GM21390 (cell line): ENCODE data around the gene BEST1.
A peak's percentile ranks its signal among the peaks of the same experiment; 100 is the strongest.
"Not testable (repeated sequence)": the region's sequence is repeated elsewhere in the genome, so short reads cannot be mapped to it uniquely, and the experiment has no call there.

ENCODE experiments used
- ATAC-seq: cut with Tn5 transposase; IDR thresholded peaks from one replicate; pipeline ENCODE4 v1.9.1; 2021; ENCODE audit not compliant: unreplicated experiment

The BEST1 gene

DNA sequence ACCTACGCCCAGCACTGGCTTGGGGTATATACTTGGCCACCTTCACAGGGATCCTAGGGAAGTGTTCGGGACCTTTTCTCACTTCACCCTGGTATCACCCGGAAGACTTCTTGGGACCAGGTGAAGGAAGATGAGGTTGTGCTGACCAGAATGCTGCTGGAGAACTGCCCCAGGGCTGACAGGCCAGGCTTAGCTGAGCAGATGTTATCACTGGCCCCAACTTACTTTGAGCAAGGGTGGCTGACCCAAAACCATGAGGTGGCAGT is 12.8 kb downstream of the BEST1 start:
- no peak for ATAC-seq

DNA sequence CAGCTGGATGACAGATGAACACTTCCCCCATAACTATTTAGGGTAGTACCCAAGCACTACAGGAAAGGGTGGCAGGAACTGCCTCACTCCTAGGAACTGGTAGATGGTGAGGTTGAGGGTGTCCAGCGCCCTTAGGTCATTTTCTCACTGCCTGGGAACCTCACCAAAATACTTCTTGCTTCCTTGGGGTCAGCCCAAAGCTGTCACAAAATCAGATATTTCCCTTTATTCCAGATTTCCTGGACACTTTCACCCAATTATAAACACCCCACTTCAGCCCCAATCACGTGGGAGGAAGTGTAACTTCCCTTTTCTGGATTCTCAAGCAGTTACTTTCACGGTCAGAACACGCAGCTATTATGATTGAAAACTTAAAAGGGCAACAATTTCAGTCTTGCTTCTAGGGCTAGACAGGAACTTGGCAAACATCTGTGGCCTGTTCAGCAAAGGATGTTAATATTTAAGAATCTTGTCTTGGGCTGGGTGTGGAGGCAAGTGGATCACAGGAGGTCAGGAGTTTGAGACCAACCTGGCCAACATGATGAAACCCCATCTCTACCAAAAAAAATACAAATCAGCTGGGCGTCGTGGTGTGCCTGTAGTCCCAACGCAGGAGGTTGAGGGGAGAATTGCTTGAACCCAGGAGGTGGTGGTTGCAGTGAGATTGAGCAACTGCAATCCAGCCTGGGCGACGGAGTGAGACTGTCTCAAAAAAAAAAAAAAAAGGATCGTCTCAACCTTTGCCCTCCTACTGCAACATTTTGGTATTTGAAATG is 13.3 kb downstream of the BEST1 start:
- peak; percentile 19 for ATAC-seq

DNA sequence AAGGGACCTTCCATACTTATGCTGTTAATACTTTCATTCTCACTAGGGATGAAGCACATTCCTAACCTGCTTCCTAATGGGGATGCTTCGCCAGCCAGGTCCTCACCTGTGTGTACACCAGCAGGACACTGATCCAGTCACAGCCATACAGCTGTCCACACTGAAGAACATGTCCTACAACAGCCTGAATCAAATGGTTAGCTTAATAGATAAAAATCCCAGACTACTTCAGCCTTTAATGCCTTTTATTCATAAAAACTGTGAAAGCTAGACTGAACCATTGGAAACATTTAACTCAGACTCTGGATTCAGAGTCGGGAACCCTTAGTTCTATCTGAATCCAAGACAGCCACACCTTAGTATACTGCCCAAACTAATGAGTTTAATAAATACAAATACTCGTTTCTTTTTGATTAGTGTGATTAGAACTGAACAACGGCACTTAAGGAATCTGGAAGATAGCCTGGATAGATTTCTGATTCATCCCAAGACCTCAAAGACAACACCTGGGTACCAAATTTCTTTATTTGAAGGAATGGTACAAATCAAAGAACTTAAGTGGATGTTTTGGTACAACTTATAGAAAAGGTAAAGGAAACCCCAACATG is 14.0 kb downstream of the BEST1 start:
- no peak for ATAC-seq

DNA sequence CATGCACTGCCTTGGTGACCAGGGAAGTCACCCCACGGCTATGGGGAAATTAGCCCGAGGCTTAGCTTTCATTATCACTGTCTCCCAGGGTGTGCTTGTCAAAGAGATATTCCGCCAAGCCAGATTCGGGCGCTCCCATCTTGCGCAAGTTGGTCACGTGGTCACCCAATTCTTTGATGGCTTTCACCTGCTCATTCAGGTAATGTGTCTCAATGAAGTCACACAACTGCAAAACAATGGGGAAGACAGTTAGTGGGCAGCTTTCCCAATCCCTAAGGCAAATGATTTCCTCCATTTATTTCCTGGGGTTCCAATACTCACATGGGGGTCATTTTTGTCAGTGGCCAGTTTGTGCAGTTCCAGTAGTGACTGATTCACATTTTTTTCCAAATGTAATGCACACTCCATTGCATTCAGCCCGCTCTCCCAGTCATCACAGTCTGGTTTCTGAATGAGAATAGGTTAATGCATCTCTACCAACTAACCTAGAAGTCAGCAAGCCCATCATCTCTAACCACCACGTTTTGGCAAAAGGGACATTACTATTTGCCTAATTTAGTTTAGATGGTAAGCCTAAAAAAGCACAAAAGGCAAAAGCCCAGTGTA is 14.6 kb downstream of the BEST1 start:
- ATAC-seq = not testable (repeated sequence)

DNA sequence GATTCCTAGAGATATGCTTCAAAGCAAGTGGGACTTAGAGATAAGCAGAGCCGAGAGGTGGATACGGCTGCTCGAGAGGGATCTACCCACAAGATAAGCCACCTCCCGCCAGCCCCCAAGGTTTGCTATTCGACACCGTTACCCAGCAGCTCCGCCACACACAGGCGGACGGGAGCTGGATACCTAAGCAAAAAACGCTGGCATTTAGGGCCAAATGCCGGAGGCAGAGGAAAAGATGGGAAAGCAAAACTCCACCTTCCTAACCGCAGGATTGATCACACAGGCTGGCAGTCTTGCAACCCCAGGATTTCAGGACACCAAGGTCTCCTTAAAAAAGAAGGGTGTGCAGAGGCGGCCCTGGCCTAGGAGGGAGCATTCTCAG is 16.6 kb downstream of the BEST1 start:
- ATAC-seq = no peak

DNA sequence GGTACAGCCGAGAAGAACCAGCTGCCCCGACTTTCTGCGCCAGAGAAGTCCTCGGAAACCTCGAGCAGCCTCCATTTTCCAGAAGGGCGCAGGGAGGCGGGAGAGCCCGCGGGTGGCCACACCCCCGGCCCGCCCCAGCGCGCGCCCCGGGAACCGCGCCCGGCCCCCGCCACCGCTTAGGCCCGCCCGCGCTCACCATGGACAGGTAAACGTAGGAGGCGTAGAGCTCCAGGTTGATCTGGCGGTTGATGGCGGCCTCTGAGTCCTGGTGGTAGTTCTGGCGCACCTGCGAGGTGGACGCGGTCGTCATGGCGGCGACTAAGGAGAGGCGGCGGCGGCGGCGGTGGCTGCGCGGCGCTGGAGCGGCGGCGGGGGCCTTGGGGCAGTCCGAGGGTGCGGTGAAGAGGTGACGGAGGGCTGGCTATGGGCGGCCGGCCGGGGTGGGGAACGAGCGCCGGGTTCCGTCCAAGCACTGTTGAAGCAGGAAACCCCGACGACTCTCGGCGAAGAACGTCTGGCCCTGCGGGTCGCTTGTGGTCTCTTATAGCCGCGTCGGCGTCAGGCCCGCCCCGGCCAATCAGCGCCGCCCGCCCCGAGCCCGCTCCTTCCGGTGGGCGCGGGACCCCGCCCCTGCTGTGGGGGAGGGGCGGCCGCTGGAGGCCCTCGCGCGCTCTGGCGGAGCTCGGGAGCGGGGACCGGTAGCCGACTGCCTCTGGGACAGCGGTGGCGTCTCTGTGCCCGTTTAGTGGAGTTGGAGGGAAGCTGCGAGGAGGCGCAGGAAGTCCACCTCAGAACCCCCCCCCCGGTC is 17.2 kb downstream of the BEST1 start, which contains the start of gene FTH1:
Gene FTH1, minus strand, starts transcription at position 519 of the 808 bp plus-strand sequence. Its CDS starts 209 bp downstream, at position 310.
- ATAC-seq = peak; percentile 42

DNA sequence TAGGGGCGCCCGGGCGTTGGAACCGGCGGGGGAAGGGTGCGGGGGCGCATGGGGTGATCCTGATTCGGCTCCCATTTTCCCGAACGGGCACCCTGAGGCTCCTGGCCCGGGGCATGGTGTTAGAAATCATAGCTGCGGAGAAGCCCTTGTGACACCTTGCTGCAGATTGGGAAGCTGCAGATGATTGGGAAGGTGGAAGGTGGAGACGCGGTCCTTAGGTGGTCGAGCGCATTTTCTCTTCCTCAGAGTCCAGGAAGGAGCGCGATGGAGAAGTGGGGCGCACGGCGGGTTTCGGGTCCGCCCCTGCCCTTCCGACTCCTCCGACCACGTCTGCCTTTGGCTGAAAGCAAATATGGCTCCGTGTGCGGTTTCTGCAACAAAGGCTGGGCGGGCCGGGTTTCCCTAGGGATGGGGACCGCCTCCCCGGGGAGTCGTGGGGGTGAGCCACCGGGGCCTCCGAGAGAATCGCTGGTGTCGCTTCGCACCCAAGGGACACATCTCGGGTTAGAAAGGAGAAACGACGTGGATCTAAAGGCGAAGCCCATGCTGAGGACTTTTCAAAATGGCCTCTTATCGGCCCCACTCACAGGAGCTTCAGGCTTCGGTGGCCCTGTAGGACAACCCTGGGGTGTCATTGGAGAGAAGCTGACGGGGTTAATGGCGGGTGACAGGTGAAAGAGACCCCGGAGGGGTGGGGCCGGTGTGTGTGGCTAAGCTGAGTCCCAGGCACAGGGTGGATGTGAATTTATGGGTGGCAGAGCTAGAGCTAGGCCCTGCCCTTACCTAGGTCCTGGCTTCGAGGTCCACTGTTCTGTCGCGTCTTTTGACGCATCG is 18.0 kb downstream of the BEST1 start:
- no peak for ATAC-seq

DNA sequence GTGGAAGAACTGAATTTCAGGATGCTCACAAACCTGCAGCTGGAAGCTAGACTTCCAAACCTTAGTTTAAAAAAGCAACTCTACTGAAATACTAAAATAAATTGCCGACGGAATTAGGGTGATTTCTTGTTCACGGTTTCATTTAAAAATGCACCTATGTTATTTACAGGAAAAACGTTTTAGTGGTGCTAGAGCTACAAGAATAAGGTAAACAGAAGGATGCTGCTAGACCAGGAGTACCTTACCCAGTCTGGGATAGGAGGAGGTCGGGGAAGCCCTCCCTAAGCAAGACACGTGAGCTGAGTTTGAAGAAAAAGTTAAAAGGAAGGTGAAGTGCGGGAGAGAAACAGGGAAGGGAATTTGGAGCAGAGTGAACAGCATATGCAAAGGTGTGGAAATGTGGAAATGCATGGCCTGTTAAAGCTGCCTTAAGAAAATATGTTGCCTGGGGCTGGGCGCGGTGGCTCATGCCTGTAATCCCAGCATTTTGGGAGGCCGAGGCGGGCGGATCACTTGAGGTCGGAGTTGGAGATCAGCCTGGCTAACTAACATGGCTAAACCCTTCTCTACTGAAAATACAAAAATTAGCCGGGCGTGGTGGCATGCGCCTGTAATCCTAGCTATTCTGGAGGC is 18.7 kb downstream of the BEST1 start:
- ATAC-seq = no peak

DNA sequence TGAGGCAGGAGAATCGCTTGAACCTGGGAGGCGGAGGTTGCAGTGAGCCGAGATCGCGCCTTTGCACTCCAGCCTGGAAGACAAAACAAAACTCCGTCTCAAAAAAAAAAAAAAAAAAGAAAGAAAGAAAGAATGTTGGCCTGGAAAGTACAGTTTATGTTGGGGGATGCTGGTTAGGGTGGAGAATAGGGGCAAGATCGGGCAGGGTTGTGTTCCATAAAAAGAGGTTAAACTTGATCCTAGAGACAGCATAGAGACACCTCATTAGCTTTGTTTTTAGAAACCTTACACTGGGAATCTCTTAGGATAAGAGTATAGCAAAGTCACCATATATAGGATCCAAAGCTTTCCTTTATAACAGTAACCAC is 19.2 kb downstream of the BEST1 start:
- no peak for ATAC-seq

DNA sequence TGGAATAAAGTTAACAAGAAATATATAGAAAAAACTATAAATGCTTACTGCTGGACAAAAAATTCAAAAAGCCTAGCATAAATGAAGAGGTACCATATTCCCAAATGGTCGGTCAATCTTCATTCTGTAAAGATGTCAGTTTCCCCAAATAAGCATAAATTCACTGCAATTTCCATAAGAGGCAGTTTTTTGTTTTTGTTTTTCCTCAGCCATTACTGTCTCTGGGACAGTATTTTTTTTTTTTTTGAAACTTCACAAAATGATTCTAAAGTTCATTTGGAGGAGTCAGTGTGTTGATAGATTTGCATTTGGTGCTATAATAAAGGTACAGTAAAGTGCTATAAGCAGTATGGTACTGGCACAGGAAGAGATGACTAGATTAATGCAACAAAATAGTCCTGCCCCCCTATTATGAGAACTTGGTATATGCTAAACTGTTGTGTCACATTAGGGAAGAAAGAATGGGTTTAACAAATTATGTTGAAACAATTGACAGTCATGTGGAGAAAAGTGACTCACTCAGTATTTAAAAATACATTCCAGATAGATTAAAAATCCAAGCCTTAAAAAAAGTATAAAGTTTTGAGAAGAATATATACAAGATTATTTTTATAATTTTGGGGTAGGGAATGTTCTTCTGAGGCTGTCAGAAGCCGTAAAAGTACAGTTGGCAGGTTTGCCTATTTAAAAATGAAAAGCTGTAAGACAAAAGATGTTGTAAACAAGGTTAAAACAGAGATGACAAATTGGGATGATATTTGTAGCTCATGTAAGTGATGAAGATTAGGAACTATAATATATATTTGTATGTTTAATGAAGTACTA is 19.9 kb downstream of the BEST1 start:
- ATAC-seq = no peak

DNA sequence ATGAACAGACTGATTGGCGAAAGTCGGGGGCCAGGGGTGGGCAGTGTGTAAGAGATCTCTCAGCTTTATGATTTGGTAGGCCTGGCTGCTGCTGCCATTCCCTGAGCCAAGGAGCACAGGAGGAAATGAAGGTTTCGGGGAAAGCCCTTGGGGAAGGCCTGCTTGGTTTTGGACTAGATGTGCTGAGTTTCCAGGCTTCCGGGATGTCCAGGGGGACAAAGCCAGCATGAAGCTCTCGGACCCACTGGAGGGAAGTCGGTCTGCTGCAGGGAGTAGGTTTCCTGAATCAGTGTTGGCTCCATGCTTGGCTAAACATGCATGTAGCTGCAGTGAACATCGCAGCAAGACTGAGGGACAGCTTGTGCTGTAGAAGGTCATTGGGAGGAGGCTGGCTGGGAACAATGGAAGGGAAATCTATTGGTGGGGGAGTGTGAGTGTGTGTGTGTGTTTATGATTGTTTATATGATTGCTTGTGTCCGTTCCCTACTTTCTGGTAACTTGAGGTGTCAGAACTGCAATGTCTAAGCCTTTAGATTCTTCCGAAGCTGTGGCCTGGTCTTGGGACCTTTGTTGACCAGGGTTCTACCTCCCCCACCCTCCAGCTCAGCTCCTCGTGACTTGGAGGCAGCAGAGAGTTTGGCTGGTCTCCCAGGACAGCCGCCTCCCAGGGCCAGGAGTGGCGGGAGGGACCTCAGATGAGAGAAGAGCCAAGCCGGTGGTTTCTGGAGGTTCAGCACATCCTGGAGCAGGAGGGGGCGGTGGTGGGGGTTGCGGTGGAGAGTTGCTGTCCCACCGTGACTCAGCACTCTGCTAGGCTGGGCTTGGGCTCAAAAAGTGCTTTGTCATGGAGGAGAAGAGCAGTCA is 21.3 kb downstream of the BEST1 start:
- ATAC-seq = no peak

DNA sequence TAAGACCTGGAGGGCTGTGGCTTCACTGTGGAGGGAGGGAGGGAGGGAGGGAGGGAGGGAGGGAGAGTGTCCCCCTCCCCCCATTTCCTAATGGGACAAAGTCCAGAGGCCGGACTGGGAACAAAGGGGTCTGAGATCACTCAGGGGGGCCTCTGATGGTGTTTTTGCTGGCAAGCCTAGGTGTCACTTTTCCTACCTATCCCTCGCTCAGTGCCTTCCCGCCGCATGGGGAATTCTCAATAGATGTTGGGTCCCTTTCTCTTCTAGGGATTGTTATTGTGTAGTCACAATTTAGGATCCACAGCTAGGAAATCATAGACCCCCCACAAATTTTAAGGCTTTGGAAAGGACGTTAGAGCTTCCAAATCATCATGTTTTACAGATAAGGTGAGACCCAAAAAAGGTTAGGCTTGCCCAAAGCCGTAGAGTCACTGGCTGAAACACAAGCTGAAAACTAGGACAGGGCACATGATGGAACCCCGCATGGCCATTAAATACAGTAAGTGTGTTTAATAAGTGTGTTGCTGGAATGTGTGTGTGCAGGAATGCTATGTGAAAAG is 22.0 kb downstream of the BEST1 start:
- ATAC-seq = no peak

DNA sequence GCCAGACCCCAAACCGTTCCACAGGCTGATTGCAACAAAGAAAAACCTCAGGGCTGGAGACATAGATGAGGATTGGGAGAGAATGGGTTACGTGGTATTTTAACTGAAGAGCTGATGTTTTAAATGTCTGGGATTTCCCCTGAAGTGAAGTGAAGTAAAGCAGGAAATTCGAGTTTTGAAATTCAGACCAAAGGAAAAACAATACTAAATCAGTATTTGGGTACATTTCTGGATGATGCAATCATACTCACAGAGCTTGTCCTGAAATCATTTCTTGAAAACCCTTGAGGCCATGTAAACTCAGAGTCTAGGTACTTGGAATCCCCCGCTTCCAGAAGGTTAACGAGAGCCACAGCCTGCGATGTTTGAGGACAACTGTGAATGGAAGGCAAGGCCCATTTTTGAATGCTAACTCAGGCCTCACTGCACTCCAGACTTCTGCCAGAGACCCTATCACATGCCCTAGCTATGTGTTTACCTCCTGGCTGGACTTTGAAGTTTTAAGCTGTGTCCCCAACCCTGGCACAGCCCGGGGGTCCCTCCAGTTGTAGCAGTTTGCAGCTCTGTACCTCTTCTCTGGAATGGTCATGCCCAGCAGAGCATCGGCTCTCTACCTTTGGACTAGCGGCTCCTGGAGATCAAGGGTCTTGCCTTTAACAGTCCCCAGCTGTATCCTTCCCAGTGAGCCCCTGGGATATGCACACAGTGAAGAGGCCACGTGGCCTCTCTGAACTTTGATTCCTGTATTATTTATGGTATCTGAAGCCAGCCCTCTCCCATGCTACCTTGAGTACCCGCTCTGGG is 22.7 kb downstream of the BEST1 start:
- ATAC-seq = no peak

DNA sequence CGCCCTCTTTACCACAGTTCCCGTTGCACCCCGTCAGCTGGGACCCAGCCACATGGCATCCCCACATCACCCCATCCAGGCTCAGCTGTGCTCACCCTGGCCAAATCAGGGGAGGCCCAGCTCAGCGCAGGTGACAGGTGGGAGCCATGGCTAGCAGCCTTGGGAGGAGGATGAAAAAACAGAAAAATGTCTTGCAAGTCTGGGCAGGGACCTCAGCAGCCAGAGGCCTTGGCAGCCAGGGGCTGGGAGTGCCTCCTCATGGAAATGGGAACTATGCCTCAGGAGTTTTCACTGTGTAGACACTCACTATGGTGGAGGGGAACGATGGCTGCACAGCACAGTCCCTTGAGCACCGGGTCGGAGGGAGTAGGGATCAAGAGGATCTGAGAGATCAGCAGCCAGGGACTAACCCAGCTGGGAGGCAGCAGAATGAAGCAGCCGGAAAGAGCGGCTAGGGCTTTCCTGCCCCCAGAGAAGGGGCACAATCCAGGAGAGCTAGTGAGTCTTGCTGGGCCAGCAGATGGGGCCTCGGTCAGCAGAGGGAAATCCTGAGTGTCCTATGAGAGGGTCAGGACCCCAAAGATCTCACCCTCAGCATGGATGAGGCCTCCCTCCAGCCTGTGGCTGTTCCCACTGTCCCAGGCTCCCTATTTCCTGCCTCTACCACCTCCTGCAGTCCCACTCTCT is 23.5 kb downstream of the BEST1 start:
- no peak for ATAC-seq

DNA sequence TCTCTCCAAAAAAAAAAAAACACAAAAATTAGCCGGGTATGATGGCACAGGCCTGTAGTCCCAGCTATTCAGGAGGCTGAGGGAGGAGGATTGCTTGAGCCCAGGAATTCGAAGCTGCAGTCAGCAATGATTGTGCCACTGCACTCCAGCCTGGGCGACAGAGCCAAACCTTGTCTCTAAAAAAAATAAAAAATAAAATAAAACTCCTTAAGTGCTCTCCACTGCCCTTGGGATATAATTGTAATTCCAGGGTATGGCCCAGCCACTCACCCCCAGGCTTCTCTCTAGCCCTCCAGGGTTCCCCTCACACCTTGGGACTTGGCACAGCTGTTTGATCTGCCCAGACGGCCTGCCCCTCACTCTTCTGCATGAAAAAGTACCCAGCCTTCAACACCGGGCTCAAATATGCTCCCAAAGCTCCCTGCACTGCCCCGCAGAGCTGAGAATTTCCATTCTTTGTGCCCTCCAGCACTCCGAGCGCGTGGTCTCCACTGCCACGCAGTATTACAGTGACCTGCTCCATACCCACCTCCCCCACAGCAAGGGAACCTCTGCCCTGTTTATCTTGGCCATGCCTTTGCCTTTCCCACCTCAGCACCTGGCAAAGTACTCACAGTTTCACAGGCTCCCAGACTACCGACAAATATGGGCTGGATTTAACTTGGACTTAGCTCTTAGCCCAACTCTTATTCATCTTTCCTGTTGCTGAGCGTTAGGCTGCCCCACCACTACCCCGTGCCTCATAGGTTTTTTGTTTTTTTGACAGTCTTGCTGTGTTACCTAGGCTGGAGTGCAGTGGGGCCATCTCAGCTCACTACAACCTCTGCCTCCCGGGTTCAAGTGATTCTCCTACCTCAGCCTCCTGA is 24.8 kb downstream of the BEST1 start:
- no peak for ATAC-seq
